Esophagus mucosa (tissue), 1 donor: ENCODE results near the gene HES6. TPM values are rescaled to one million over a fixed set of nuclear protein-coding genes. Genes with fewer than 3 reads are reported as not detected.

Experiments used
- ATAC-seq: fragments of 200-7000 bp; cut with Tn5 transposase; one replicate; pipeline ENCODE4 v1.9.1; 2020
- total RNA-seq: library from RNA; stranded (reverse); gene quantifications from one replicate; pipeline ENCODE4 v1.2.4, GENCODE V29; 2023
- donor health status: DM: yes; HTN: yes; CAD: no.

HES6 gene, protein sequence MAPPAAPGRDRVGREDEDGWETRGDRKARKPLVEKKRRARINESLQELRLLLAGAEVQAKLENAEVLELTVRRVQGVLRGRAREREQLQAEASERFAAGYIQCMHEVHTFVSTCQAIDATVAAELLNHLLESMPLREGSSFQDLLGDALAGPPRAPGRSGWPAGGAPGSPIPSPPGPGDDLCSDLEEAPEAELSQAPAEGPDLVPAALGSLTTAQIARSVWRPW
- 2.2 TPM for total RNA-seq

DNA sequence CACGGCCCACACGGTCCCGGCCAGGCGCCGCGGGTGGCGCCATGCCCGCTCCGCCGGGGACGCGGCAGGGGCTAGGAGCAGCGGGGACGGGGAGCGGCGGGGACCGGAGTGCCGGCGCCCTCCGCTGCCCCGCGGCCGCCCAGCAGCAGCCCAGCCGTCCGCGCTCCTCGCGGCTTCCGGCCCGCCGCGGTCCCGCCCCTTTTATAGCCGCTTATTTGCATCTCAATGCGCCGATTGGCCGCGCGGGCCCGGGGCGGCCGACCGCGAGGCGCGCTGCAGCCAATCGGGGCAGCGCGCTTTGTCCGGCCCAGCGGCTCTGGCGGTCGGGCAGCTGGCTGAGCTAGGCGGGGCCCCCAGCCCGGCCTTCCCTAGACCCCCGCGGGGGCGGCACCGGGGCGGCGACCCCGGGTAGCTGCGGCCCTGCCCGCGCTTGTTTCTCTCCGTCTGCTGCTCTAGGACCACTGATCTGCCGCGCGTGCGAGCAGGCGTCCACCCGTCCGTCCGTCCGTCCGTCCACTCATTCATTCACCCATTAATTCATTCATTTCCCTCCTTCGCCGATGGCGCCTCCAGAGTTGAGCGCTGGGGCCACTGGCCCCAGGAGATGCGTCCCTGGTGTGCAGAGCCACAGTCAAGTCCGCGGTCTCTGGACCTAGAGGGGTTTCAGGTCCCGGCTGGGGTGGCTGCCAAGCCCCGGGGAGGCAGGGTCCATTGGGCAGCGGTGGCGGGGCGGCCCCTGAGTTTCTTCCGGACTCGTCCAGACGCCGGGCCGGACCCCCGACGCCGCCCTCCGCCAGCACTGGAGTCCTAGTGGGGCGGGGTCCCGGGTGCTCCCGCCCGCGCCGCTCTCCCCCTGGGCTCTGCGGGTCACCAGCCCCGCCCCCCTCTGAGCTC, at the start of gene HES6:
HES6 (minus strand) TSS at position 176 of the 894 bp plus-strand sequence; CDS start at position 43, 133 bp downstream.
- peak; percentile 84 for ATAC-seq

DNA sequence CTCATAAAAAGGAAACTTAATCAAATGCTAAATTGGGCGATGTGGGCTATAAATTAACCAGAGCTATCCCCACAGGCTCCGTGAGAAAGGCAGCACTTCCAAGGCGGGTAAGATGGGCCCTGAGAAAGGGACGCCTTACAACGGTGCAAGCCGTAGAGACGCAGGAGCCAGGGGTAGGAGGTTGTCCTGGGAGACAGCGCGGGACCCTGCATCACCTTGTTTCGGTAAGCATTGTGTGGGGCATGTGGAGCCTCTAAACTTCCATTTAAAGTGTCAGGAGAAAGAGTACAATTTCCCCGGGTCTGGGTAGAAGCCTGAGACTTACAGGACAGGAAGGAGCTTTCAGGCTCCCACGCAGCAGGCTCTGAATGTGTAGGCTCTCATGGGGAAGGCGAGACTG, 49.7 kb upstream of the HES6 start:
- ATAC-seq, result no peak

DNA sequence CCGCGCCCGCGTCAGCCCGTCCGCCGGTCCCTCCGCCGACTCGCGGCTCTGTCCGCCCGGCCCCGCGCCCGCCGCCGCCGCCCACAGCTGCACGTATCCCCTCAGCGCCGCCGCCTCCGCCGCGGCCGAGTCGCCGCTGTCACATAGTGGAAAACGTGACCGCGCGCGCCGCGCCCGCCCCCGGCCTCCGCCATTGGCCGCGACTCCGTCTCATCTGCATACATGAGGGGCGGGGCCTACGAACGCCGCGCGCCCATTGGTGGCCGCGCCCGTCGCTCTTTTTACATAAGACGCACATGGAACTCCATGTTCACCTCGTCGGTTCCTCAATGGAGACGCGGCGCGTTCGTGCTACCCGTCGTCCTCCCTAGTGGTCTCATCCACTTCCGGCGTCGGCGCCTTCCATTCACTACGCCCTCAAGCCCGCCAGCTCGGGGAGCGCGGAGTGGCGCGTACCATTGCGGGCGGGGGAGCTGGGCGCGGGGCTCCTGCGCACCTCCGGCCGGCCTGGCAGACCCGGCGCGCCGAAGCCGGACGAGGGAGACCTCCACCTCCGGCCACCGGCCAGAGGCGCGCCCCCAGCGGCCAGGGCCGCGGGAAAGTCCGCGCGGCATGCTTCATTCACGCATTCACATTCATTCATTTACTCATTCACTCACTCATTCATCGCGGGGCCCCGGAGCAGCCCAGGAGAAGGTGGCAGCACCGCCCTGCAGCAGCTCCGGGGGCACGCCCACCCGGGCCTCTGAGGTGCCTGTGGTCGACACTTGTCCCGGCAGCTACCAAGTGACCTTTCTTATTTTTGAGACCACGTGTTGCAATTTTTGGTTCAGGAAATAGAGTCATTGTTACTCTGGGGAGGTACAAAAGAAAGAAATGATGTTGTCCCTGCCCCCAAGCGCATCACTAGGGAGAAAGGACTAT, 49.1 kb upstream of the HES6 start:
- peak; percentile 73 for ATAC-seq

DNA sequence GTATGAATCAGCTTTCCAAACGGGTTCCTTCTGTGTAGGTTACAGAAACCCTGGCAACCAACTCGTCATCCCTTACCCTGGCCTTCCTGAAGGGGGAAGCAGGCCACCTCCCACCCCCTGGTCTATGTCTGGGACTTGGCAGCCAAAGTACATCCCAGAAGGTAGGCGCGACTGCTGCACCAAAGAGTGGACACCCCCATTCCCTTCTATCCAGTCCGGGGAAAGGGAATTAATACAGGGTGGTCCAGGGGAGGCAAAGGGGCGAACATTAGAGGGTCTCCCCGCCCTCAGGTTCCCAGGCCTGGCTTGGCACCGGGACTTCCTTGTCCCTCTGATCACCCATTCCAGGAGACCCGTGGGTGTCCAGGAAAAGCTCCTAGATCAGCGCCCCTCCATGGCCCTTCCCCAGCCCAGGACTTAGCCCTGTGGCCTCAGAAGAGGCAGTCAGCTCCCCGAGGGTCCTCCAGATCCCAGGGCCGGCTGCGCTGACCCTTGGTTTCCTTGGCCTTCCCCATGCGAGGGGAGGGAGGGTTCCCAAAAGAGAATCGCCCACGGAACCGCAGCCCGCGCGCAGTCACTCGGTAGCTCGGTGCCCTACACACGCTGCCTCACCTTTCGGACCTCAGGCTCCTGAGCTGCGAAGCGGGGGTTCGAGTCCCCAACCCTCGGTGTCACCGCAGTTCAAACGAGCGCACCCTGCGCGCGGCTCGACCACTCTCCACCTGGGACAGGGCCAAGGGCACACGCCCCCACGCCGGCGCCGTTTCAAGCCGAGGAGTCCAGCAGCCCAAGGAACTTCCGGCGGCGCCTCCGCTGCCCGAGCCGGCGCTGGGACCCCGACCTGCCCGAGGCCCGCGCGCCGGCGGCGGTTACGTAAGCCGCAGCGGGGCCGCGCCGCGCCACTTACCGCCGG, 48.2 kb upstream of the HES6 start, which contains the start of gene PER2:
PER2 (minus strand) TSS at position 874 of the 913 bp plus-strand sequence. CDS start 10,674 bp downstream, outside the sequence.
- peak; percentile 61 for ATAC-seq

DNA sequence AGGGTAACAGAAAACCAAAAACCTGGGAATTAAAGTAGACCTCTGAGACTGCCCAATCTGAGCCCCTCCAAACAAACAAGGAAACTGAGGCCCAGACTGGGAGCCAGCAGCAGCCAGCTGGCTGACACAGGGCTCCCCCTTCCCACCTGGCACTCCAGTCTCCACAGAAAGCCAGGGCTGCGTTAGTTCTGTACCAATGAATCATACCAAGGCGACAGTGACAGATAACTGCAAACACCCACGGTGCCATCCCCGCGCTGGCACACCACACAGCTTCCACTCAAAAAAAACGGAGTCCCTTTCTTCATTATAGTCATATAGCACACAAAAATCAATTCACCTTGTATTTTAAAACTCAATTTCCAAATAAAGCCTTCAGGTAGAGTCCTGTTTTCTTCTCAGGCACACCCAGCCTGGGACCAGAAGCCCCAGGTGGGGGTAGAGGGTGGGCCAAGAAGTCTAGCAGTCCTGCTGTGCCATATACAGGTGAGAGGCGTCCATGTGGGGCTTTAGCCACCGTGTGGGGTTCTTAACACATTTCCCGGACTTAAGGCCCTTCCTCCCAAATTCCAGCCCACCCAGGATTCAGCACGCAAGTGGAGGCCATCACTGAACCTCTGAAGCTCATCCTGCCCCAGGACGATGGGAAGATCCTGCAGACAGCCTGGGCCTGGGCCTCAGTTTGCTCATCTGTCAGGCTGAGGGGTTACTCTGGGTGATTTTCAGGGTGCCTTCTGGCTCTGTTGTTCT, 47.3 kb upstream of the HES6 start:
- no peak for ATAC-seq

DNA sequence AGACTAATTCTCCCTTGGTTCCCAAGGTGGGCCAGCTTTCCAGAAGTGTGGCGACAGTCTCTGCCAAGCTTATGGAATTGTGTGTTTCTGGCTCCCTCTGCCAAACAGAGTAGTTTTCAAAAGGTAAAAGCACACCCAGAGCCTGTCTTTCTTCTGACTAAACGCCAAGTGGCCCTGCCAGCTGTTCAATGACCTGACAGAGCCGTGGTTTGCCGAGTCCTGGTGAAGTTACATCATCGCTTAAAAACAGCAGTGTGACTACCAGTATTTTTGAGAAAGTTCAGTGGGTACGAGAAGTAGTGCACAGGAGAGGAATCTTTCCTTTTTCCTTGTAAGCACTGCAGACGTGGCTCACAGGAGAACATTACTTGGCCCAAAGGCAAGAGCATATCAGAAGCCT, 46.7 kb upstream of the HES6 start:
- ATAC-seq, result peak; percentile 25

DNA sequence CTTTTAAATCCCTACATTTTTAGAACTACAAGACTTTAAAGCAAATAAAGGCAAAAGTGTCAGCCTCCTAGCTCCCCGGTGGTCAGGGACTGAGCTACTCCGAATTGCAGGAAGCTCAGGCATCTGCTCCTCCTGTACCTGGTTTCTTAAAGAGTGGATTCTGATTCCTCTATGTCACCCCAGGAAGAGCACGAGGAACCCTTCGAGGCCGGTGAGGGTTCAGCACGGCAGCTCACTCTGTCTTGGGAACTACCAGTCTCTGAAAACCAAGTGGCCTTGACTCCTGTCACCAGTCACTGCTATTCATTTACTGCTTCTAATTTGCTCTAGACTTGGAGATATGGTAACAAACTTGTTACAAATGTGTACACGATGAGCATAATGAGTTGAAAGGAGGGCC, 46.3 kb upstream of the HES6 start:
- ATAC-seq, result no peak

DNA sequence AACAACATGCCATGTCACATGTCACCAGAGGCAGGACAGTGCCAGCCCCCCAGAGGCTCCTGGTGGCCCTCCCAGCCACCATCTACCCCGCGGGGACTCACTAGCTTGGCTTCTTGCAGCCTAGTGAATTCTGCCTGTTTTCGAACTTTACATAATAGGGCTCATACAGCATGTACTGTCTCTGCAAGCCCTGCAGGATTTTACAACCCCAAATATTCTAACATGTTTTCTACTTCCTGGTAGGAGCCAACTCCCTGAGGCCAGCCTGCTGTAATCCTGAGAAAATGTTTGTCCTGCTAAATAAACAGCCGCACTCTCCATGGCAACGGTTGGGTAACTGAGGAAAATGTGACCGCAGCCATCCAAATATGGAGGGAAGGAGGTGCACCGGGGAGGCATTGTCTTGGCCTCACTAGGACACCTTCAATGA, 45.8 kb upstream of the HES6 start:
- peak; percentile 37 for ATAC-seq

DNA sequence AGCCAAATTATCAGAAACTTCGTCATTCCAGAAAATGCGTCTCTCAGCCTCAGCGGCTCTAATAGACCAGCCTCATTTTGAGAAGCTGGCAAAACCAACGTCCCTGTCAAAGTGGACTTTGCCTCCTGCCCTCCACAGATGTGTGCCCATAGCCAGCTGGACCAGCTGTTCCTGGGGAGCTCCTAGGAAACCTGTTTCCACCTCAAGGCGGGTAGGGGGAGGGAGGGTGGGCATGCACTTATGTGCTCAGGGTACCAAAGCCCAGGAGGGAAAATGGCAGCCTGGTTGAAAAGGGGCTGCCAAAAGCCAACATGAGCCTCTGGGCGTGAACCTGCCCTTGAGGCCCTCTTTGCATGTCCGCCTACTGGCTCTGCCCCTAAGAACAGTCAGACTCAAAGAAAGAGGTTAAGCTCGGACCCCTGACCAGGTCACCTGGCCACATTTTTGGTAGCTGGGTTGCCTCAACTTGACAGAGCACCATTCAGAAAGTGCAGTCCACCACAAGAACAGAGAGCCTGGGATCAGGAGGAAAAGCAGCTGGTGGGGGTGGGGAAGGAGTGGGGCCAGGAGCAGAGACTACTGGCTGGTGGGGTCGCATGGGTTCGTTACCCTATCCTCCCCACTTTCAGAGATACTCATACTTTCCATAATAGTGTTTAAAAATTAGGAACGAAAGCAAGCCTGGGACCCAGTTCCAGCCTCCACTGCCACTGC, 45.1 kb upstream of the HES6 start:
- no peak for ATAC-seq

DNA sequence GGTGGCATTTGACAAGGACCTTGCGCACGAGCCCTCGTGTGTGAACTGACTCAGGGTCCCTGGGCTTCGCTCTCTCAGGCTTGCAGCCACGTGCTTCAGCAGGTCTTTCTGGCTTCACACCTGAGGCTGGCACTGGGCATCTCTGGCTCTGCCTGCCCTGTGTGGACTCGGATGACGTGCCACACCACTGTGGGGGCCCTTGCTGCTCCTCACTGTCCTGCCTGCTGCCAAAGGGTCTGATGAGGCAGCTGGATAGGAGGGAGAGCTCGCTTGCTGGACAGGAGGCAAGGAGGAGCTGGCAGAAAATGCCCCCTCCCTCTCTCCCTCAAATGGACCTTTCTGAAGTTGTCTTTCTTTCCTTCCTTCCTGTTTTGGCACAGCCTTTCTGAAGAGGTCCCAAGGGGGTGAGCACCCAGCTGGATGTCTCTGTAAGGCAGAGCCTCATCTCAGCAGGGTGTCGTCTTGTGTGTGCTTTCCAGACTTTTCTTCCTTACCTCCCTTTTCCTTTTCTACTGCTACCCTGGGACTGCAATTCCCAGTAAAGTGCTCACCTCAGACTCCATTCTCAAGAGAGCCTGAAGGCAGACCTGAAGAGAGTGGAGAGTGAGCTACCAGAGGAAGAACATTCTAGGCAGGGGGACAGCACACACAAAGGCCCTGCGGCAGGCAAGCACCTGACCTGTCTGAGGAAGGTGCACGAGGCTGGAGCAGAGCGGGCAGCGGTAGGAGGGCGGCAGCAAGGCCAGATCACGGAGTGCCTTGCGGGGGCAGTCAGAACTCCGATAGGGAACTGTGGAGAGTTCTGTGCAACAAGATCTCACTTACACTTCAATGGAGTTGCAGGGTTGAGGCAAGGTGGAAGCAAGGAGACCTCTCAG, 43.3 kb upstream of the HES6 start:
- no peak for ATAC-seq

DNA sequence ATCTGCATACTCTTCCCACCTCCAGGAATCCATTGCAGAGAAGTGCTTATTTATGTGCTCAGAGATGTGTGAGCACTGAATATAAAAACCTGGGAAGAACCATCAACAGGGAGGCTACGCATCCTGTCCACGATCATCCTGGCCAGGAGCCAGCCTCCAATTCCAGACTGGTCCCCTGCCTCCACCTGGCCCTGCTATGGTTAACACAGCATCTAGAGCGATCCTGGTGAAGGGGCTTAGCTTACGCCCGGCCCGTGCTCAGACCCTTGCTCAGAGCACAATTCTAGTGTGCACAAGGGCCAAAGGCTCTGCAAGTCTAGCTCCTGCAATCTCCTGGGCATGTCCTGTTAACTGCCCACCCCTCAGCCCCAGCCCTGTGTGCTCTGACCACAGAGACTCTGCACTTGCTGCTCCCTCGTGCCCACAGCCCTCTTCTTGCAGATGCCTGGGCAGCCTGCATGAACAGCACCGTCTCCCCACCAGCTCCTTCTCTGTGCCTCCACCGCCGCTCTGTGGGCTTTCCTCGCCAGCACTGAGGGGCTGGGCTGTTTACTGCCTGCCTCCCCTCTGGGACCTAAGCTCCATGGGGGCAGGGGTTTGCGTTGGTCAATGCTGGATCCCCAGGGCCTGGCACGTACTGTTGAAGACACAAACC, 42.1 kb upstream of the HES6 start:
- ATAC-seq, result no peak

DNA sequence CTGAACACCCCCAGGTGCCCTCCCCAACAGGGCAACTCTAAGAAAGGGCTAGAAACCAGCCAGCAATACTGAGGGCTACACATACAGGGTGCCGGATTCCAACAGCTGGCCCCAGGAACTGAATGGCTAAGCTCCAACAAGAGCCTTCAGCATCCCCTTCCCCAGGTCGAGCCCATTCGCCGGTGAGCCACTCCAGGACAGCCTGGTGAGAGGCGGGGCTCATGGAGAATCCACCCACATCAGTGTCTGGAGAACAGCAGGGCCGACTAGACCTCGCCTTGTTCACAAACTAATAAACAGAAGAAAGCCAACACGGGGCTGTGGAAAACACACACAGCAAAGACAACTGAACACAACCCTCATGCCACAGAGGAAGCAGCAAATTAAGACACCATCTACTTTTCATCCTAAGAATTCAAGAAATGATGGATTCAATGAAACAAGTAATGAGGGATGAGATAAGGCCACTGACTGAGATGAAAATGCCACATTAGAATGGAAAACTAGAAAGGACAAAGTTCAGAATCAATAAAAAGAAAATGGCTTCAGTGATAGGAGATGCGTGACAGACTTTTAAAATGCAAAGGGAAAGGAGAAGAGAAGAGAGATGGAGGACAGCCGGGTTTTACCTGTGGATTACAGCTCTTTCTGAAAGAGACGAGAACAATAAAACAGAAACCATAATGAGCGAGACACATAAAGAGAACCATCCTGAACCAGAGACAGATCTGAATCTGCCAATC, 40.4 kb upstream of the HES6 start:
- ATAC-seq, result no peak

DNA sequence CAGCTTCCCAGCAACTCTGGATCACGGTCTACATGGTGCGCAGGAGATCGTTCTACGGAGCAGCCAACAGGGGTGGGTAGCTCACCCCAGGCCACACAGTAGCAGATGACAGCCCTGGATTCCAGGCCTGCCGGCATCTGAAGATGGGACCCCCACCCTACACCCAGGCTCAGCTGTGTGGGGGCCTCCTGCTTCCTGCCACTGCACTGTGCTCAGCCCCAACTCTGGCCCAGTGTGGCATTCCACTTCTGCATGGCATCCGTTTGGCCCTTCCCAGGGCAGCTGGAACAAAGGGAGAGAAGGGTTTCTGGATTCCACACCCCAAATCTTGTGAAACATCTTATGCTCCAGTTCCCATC, 39.5 kb upstream of the HES6 start:
- ATAC-seq, result no peak

DNA sequence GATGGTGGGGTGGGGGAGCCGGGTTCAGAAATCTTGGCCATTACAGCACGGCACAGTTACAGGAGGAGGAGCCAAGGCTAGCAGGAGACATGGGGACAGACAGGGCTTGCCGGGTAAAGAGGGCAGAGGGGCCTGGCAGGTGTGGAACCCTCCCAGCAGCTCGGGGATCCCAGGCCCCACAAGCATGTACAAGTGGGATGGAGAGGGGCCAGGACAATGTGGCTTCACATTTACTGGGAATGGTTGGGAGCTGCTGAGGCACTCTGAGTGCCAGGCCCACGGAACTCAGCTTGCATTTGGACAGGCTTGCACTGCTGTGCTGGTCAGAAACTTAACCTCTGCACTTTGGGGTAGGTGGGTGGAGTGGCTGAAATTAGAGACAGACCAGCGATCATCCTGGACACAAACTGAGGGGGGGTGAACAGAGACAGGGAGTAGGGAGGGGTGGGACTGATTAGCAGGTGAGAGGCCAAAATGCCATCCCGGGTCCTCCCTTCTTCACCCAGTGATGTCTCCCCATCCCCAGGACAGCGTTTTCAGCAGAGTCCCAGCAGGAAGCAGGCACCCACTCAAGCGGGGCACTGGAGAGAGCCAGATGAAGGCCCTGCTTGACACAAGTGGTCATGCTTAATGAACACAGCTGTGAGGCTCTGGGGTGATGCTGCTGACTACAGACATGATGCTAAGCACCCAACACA, 38.9 kb upstream of the HES6 start:
- no peak for ATAC-seq

DNA sequence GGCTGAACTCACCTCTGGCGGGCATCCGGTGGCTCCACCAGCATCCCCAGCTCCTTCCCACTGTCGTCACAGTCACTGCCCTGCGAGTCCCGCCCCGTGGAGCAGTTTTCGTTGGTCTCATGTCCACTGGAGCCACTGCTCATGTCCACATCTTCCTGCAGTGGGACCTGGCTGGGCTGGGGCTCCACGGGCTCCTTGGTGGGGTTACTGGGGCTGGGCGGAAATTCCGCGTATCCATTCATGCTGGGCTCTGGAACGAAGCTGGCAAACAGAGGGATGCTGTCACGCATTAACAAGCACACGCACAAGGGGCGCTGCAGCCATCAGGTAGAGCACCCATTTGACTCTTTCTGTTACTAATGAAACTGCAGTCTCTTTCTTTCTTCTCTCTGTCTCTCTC, 37.9 kb upstream of the HES6 start:
- no peak for ATAC-seq

DNA sequence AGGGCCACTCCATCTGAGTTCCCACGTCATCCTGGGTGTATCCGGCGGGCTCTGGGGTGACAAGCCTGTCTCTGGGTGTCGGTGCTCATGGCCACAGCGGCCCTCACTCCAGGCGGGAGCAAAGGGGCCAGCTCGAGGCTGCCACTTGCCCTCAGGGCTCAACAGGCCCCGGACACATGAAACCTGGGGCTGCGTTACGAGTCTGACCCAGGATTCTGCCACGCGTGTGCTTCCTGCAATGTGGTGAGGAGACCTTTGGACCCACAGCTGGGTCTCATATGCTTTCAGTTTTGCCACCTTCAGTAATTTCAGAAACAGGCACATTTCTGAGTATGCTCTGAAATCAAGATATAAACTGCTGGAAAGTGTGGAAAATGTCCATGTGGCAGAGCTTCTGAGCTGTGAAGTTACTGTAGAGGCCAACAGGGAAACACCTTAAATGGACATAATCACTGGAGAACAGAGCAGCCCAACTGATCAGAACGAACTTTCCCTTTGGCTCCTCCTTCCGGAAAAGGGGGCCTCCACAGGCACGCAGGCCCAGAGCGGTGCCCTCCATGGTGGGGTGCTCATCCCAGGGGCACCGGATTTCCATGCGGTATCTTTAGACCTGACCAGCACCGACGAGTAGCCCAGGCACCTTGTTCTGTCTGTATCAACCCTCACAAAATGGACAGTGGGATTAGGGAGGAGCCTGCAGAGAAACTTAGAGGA, 34.5 kb upstream of the HES6 start:
- ATAC-seq, result no peak

DNA sequence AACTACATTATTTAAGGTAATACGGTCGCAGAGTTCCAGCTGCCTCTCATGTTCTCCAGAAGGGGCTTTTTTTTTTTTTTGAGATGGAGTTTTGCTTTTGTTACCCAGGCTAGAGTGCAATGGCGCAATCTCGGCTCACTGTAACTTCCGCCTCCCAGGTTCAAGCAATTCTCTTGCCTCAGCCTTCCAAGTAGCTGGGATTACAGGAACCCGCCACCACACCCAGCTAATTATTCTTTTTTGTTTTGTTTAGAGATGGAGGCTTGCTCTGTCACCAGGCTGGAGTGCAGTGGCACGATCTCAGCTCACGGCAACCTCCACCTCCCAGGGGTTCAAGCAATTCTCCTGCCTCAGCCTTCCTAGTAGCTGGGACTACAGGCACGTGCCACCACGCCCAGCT, 33.6 kb upstream of the HES6 start:
- ATAC-seq, result peak; percentile 44
